A673 (cell line): Measurements from ENCODE around the gene HOXA9. TPM values are rescaled to one million over a fixed set of nuclear protein-coding genes. Genes with fewer than 3 reads are reported as not detected.

ENCODE experiments used
- BruUV-seq: library from RNA; stranded (reverse); fragments of 400-500 nt; replicated peaks from 2 replicates; lab custom pipeline; 2021; lab: Mats Ljungman, UMichigan
- CTCF ChIA-PET: fragments of 300-600 bp; sonication (Branson Sonifier 250); formaldehyde crosslinking; loops from one replicate; lab custom pipeline; 2022; ENCODE audit warnings: antibody characterized with exemption; lab: Charles Lee
- POLR2A ChIA-PET: fragments of 300-600 bp; sonication (Branson Sonifier 250); formaldehyde crosslinking; loops from one replicate; lab custom pipeline; 2022; ENCODE audit warnings: antibody characterized with exemption; ENCODE audit not compliant: low non-redundant PET; lab: Charles Lee
- DNase-seq: peaks from one replicate; pipeline ENCODE4 v3.0.0-alpha.2; 2015; ENCODE audit warnings: low spot score
- H3K27ac ChIP-seq: fragments of 200-600 bp; sonication (generic); 2 replicates; pipeline ENCODE4 v1.5.1; 2016; ENCODE audit warnings: mixed run types, low read depth, mild to moderate bottlenecking, mixed read lengths, antibody characterized with exemption, low read length; ENCODE audit not compliant: poor library complexity, severe bottlenecking
- H3K27me3 ChIP-seq: fragments of 200-600 bp; sonication (generic); replicated peaks from 2 replicates; pipeline ENCODE4 v1.6.1; 2017; ENCODE audit warnings: mixed run types, low read depth, mild to moderate bottlenecking, mixed read lengths, antibody characterized with exemption, low read length; ENCODE audit not compliant: insufficient read depth, poor library complexity
- H3K36me3 ChIP-seq: fragments of 200-600 bp; sonication (generic); 2 replicates; pipeline ENCODE4 v1.6.1; 2016; ENCODE audit warnings: mixed run types, mild to moderate bottlenecking, mixed read lengths, antibody characterized with exemption, low read length; ENCODE audit not compliant: insufficient read depth, poor library complexity, severe bottlenecking
- H3K4me1 ChIP-seq: fragments of 200-600 bp; sonication (generic); 2 replicates; pipeline ENCODE4 v1.6.1; 2017; ENCODE audit warnings: mixed run types, mild to moderate bottlenecking, mixed read lengths, antibody characterized with exemption, low read length; ENCODE audit not compliant: insufficient read depth, poor library complexity, severe bottlenecking
- H3K4me3 ChIP-seq: fragments of 200-600 bp; sonication (generic); 2 replicates; pipeline ENCODE4 v1.5.1; 2016; ENCODE audit warnings: low read depth, mixed run types, mild to moderate bottlenecking, mixed read lengths, low read length; ENCODE audit not compliant: poor library complexity, severe bottlenecking
- H3K9me3 ChIP-seq: fragments of 200-600 bp; sonication (generic); 2 replicates; pipeline ENCODE4 v1.6.1; 2016; ENCODE audit warnings: mixed run types, low read depth, mild to moderate bottlenecking, mixed read lengths, antibody characterized with exemption, low read length; ENCODE audit not compliant: poor library complexity, severe bottlenecking
- CTCF ChIP-seq: fragments of 300-800, 200-600 bp; sonication (generic); conservative IDR thresholded peaks from 2 replicates; pipeline ENCODE4 v1.5.1; 2017; ENCODE audit warnings: low read depth, mild to moderate bottlenecking, antibody characterized with exemption, low read length, moderate library complexity, mixed read lengths
- EZH2 ChIP-seq: fragments of 200-600 bp; sonication (generic); IDR thresholded peaks from 2 replicates; pipeline ENCODE4 v1.6.1; 2017; ENCODE audit warnings: borderline replicate concordance, low read depth, mild to moderate bottlenecking, mixed read lengths, antibody characterized with exemption, low read length; ENCODE audit not compliant: poor library complexity, severe bottlenecking
- intact Hi-C: fragments of 100-400 bp; cut with micrococcal nuclease; formaldehyde crosslinking; loops from one replicate; pipeline ENCODE4 v1.10.0; 2022; ENCODE audit not compliant: unreplicated experiment
- total RNA-seq: library from RNA; stranded (reverse); gene quantifications from 2 replicates; pipeline ENCODE4 v1.2.3, GENCODE V29; 2021

The HOXA9 gene
- total RNA-seq, 1 experiment from 2014 or later: not detected

DNA sequence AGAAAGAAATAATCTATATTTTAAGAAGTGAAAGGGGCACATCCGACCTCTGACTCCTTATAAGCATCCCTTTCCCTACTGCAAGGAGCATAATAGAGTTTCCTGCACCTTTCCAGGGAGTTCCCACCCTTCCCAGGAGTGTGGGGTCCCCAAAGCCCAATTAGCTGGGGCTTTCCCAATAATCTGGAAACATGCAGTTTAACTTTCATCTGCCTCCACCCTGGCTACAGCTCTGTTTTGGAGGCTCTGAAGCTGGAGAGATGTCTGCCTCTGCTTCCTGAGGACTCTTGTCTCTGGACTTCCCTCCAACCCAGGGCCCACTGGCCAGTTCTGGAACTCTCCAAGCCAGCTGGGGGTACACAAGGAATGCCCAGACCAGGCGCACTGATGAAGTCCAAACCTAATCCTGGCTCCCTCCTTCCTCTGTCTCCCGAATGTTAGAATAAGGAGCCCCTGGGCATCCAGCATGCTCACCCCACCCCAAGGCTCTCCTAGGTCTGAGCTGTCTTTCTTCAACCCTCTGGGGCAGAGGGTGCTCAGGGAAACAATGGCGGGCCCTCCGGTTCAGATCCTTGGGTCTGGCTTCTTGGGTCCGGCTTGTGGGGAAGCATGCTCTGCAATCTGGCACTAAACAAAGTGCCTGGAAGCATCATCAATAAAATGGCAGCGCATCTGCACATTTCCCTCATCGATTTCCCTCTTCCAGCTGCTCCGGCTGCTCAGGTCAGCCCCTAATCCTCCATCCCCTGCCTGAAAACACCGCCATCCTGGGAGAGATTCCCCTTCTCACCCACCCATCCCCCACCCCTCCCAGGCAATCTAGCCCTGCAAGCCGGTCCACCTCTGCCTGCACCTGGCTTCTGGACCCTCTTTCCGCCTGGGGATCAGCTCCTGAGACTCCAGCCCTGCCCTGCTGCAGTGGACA, 48.1 kb downstream of the HOXA9 start:
- Histone ChIP-seq H3K27ac (no peak overlapping the region), H3K9me3 (no peaks in the 10 kb centered on the region), H3K36me3 (no peaks in the 10 kb centered on the region), H3K4me1 (no peaks in the 10 kb centered on the region), H3K27me3 (peaks cover 97% of the 10 kb centered on the region), H3K4me3 (no peak overlapping the region)
- ChIA-PET CTCF (no interaction called here), POLR2A (no interaction called here)
- no TSS peak for BruUV-seq
- DNase-seq: no peak
- TF ChIP-seq CTCF (no peak), EZH2 (no peak)
- intact Hi-C loops: no loop called here

DNA sequence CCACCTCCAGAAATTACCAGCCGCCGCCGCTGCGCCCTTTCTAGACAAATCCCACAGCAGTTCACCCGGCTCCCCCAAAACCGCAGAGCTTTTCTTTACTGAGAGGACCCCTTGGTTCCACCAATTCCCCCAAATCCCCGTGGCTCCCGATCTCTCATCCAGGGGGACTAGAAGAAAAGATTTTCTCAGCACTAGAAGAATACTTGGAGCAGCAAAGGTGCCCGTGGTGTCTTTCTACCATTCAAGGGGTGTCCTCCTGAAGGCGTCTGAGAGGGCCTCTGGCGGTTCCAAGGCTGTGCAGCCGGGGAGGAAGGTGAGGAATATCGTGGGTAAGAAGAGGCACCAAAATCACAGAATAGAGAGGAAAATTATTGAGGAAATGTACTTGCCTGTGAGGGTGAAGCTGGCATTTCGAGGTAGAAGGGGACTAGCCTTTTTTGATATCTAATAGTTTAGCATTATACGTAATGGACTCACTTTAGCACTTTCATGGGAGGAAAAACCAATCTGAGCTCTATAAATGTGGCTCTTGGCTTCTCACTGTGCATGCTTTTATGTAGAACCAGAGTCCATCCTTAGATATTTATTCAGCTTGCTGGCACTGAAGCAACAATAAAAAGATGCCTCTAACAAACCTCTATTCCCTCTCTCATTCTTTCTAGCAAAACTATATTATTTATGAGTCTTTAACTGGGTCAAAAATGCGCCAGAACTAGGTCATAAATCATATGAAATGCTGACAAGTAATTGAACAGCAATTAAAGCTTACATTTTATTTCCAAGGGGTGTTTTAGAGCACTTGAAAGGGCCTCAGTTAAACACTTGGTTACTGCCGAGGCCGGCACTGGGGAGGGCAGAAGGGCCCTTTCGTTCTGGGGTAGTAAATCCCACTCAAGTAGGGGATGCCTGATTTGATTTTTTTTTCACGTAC, 49.0 kb downstream of the HOXA9 start:
- ChIA-PET POLR2A (no interaction called here), CTCF (no interaction called here)
- DNase-seq: no peak
- no peaks in the 10 kb centered on the region for H3K4me1 ChIP-seq
- no peaks in the 10 kb centered on the region for H3K9me3 ChIP-seq
- H3K4me3 ChIP-seq: no peak overlapping the region
- no peak overlapping the region for H3K27ac ChIP-seq
- H3K36me3 ChIP-seq: no peaks in the 10 kb centered on the region
- intact Hi-C loops: no loop called here
- TF ChIP-seq EZH2 (peak; percentile 53), CTCF (no peak)
- peaks cover 97% of the 10 kb centered on the region for H3K27me3 ChIP-seq
- BruUV-seq: no TSS peak

DNA sequence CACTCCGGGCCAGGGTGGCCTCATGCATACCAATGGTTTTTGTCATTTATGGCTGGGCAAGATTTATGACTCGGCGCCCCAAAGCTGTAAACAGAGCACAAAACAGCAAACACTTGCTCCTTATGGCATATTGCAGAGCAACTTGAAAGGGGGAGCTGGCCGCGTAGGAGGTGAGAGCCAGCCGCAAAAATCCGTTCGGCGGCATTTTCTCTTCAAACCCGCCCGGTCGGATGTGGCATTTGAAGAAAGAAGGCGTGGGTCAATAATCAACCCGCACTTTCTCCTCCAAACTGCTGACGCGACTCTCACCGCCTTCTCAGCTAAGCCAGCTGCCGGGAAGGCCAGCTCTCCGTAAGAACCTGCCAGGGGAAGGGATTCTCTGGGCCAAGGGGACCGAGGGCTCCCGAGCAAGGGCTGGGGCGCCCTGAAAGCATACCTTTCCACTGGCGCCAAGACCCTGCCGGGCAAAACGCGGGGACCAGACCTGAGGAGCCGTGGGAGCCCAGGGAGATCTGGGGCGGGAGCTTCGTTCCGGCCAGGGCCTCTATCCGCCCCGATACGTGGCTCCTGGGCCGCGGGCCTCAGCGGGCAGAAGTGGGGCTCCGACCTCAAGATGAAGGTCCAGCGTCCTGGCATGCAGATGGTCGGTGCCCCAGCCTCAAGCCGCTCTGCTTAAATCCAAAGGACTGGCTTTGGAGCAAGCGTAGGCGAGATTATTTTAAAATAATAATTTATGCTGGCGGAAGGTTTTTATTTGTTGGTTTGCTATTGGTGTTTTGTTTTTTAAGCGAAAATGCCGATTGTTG, 49.9 kb downstream of the HOXA9 start:
- Histone ChIP-seq H3K36me3 (no peaks in the 10 kb centered on the region), H3K4me3 (no peak overlapping the region), H3K9me3 (no peaks in the 10 kb centered on the region), H3K27ac (no peak overlapping the region), H3K27me3 (peaks cover 97% of the 10 kb centered on the region), H3K4me1 (no peaks in the 10 kb centered on the region)
- ChIA-PET POLR2A (no interaction called here), CTCF (interaction anchor here (0.6 kb wide), 1 partner anchor 1244 kb away, joined by 3 read pairs; no protein-coding TSS in a partner anchor)
- no peak for TF ChIP-seq CTCF
- peak; percentile 98 for TF ChIP-seq EZH2
- DNase-seq: no peak
- intact Hi-C loops: no loop called here
- BruUV-seq: no TSS peak
